Heart right ventricle (tissue), 16 donors: ENCODE measurements around the gene CEP164. TPM values are rescaled to one million over a fixed set of nuclear protein-coding genes. Genes with fewer than 3 reads are reported as not detected.

Experiments used
- ATAC-seq, 8 donors: fragments of 200-7000 bp; cut with Tn5 transposase; one replicate each; pipeline ENCODE4 v1.9.1; 2020; ENCODE audit warnings: mild to moderate bottlenecking in 8 of 8, moderate library complexity in 8 of 8, moderate number of reproducible peaks in 1 of 8
- DNase-seq, 2 donors: peaks; one replicate each; pipeline ENCODE4 v3.0.0-alpha.2; 2020
- H3K27ac ChIP-seq, 10 donors: fragments of 200-600 bp; sonication (generic) in 2 of 10; one replicate each; pipeline versions ENCODE4 v1.5.0 to v1.8.0; 2020 to 2022; ENCODE audit warnings: mild to moderate bottlenecking in 3 of 10
- H3K27me3 ChIP-seq, 7 donors: fragments of 200-600 bp; one replicate each; pipeline ENCODE4 v1.8.0; 2021 to 2022; ENCODE audit warnings: mild to moderate bottlenecking in 2 of 7
- H3K36me3 ChIP-seq, 9 donors: fragments of 200-600 bp; sonication (generic) in 1 of 9; one replicate each; pipeline versions ENCODE4 v1.5.0 to v1.8.0; 2020 to 2022; ENCODE audit warnings: mild to moderate bottlenecking in 2 of 9
- H3K4me1 ChIP-seq, 9 donors: fragments of 200-600 bp; sonication (generic) in 1 of 9; one replicate each; pipeline versions ENCODE4 v1.5.0 to v1.8.0; 2020 to 2022; ENCODE audit warnings: mild to moderate bottlenecking in 4 of 9
- H3K4me3 ChIP-seq, 10 donors: fragments of 200-600 bp; sonication (generic) in 2 of 10; one replicate each; pipeline versions ENCODE4 v1.5.0 to v1.8.0; 2020 to 2022; ENCODE audit warnings: mild to moderate bottlenecking in 7 of 10, moderate library complexity in 2 of 10
- H3K9me3 ChIP-seq, 11 donors: fragments of 200-600 bp in 10 of 11; sonication (generic) in 2 of 11; one replicate each; pipeline versions ENCODE4 v1.5.0 to v1.8.0; 2013 to 2022; ENCODE audit warnings: mild to moderate bottlenecking in 2 of 11, control low read depth in 1 of 11, moderate library complexity in 1 of 11
- WGBS, 2 donors: extraction: QIAGEN DNeasy Blood & Tissue Kit; methylation state at CpG; one replicate each; pipeline ENCODE4 v1.1.7; 2013; ENCODE audit warnings: inconsistent platforms in 1 of 2; 5-methylcytosine and 5-hydroxymethylcytosine counted together
- intact Hi-C, 10 donors: fragments of 100-400 bp; cut with DNase I; formaldehyde crosslinking; loops; one replicate each; pipeline versions ENCODE4 v1.11.1 to v1.14.2; 2022
- polyA plus RNA-seq, 2 donors: library from polyadenylated mRNA; stranded (reverse); fragments of 200-250 nt; gene quantifications; one replicate each; pipeline ENCODE4 v1.2.3, GENCODE V29; 2013
- total RNA-seq, 10 donors: library from RNA; stranded (reverse); fragmentation: NEBNext Ultra II Directional in 3 of 10; extraction: Animal tissue kit (Norgen Biotek cat#: 25700) in 3 of 10; gene quantifications; one replicate each; pipeline versions ENCODE4 v1.2.1 to v1.2.4, GENCODE V29; 2021 to 2023
- TF ChIP-seq, protein P1 (sequence below), 9 donors: fragments of 200-600 bp; sonication (generic) in 2 of 9; IDR thresholded peaks; one replicate each; pipeline versions ENCODE4 v1.5.0 to v1.8.0; 2021 to 2022; ENCODE audit warnings: antibody characterized with exemption in 9 of 9, mild to moderate bottlenecking in 5 of 9, moderate library complexity in 1 of 9
- donor health status: Arrhythmogenic right ventricular cardiomyopathy.
- donor health status: ischemic (EF 13 %, LVEDD 7.1; RV severe dilation, severe dysfunction).
- donor health status: healthy with polysubstance abuse.
- donor health status: DM: no; HTN: yes; CAD: no.
- donor health status: DM: no; HTN: no; CAD: no.
- donor health status: ischemic (EF 25% LVEDD 6.9; RV normal size, moderate dysfunction).
- donor health status: ischemic (EF 25% LVEDD 5.7; RV mildly dilated, moderate dysfunction).
- donor health status: healthy.
- donor health status: DM: yes; HTN: yes; CAD: no.
- donor health status: Ischemic cardiomyopathy.
- donor health status: ischemic (EF 35%, LVEDD 5.7; RV mildly dilated, moderate dysfunction).
- donor health status: nonischemic (EF 11% LVEDD 7.7; RV severe dilation, severe dysfunction).
- donor health status: DM: yes; HTN: yes; CAD: no.
- donor health status: PGD.
- donor health status: ischemic (EF 29% LVEDD 5.4; RV normal size, mild dysfunction).
- donor health status: nonischemic (EF 23%, LVEDD 6.1; RV moderate dilation, normal function).

CEP164 gene
- total and polyA plus RNA-seq, 12 donors, result 3.5 to 17.9 (median 6.6) TPM

DNA sequence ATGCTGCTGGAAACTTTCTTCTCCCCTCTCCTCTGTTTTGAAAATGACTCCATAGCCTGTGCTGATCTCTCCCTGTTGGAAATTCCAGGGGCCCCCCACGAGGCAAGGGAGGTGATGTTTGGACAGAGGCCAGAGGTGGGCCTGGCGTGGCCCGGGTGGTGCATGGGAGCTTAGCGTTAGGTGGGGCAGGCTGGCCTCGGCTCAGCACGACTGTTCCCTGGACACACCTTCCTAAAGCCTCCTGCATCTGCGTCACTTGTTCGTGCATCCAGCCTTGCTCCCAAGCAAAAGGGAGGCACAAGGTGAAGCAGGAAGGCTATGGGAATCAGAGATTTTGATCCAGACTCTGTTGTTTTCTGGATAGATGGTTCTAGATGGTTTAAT is 135.2 kb downstream of the CEP164 start:
- 79 to 80% methylated on average over 8 of the region's 8 CpGs for WGBS, 2 donors
- intact Hi-C loops, result no loop called here
- no peak for ATAC-seq
- no peaks in the 10 kb centered on the region for H3K9me3 ChIP-seq
- no peaks in the 10 kb centered on the region for H3K27me3 ChIP-seq
- TF ChIP-seq, protein P1, sequence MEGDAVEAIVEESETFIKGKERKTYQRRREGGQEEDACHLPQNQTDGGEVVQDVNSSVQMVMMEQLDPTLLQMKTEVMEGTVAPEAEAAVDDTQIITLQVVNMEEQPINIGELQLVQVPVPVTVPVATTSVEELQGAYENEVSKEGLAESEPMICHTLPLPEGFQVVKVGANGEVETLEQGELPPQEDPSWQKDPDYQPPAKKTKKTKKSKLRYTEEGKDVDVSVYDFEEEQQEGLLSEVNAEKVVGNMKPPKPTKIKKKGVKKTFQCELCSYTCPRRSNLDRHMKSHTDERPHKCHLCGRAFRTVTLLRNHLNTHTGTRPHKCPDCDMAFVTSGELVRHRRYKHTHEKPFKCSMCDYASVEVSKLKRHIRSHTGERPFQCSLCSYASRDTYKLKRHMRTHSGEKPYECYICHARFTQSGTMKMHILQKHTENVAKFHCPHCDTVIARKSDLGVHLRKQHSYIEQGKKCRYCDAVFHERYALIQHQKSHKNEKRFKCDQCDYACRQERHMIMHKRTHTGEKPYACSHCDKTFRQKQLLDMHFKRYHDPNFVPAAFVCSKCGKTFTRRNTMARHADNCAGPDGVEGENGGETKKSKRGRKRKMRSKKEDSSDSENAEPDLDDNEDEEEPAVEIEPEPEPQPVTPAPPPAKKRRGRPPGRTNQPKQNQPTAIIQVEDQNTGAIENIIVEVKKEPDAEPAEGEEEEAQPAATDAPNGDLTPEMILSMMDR (IDR thresholded peaks at IDR 0.05), result no peak
- no peak overlapping the region for H3K27ac ChIP-seq
- H3K36me3 ChIP-seq, result peaks cover 0 to 22% (median 0%) of the 10 kb centered on the region in 9 donors
- no peak for DNase-seq
- H3K4me3 ChIP-seq, result no peak overlapping the region
- H3K4me1 ChIP-seq, result no peaks in the 10 kb centered on the region

Other genes starting within 250 kb of the CEP164 start
- 10 to 100 TPM; 27.8 to 47.3 (median 39.3) TPM for gene SIK3, start 229.4 kb upstream of the CEP164 start, total RNA-seq
- 10 to 100 TPM in 1 of 2 donors, 1 to 10 TPM in 1; 9.9 to 15.1 TPM for gene SIK3, start 229.4 kb upstream of the CEP164 start, polyA plus RNA-seq
- 10 to 100 TPM; 48.8 to 71.5 (median 64.2) TPM for gene PAFAH1B2, start 183.6 kb upstream of the CEP164 start, total RNA-seq
- 10 to 100 TPM; 18.7 to 21.6 TPM for gene PAFAH1B2, start 183.6 kb upstream of the CEP164 start, polyA plus RNA-seq
- gene SIDT2, start 149.1 kb upstream of the CEP164 start, total RNA-seq, result 10 to 100 TPM; 16.2 to 33.6 (median 22.0) TPM
- 10 to 100 TPM; 13.0 to 28.1 TPM for gene SIDT2, start 149.1 kb upstream of the CEP164 start, polyA plus RNA-seq
- 100 to 1,000 TPM in 5 of 10 donors, 10 to 100 TPM in 5; 71.7 to 215 (median 99.9) TPM for gene TAGLN, start 128.5 kb upstream of the CEP164 start, total RNA-seq
- gene TAGLN, start 128.5 kb upstream of the CEP164 start, polyA plus RNA-seq, result 100 to 1,000 TPM; 319 to 883 TPM
- 10 to 100 TPM; 20.5 to 33.6 (median 26.2) TPM for gene PCSK7, start 95.8 kb upstream of the CEP164 start, total RNA-seq
- 10 to 100 TPM; 29.8 to 47.0 TPM for gene PCSK7, start 95.8 kb upstream of the CEP164 start, polyA plus RNA-seq
- 10 to 100 TPM; 20.3 to 33.5 (median 27.6) TPM for gene RNF214, start 95.2 kb upstream of the CEP164 start, total RNA-seq
- 1 to 10 TPM; 7.3 to 7.7 TPM for gene RNF214, start 95.2 kb upstream of the CEP164 start, polyA plus RNA-seq
- gene BACE1-AS, start 36.5 kb upstream of the CEP164 start, total RNA-seq, result 10 to 100 TPM in 8 of 10 donors, 1 to 10 TPM in 2; 8.5 to 16.9 (median 11.9) TPM
- gene BACE1-AS, start 36.5 kb upstream of the CEP164 start, polyA plus RNA-seq, result 10 to 100 TPM in 1 of 2 donors, 1 to 10 TPM in 1; 3.9 to 20.0 TPM
- 10 to 100 TPM; 10.8 to 18.7 (median 15.1) TPM for gene BACE1, start 11.6 kb upstream of the CEP164 start, total RNA-seq
- gene BACE1, start 11.6 kb upstream of the CEP164 start, polyA plus RNA-seq, result 1 to 10 TPM; 4.6 to 7.8 TPM